Ishikawa (cell line): ENCODE results near the gene LMO2.

Experiments
- CEBPB ChIP-seq: IDR thresholded peaks from 2 replicates; pipeline ENCODE4 v1.6.1; 2012
- CREB1 ChIP-seq: IDR thresholded peaks from 2 replicates; pipeline ENCODE4 v1.6.1; 2012; ENCODE audit warnings: low read depth
- EGR1 ChIP-seq: IDR thresholded peaks from 2 replicates; pipeline ENCODE4 v1.6.1; 2012
- EP300 ChIP-seq: IDR thresholded peaks from 2 replicates; pipeline ENCODE4 v1.6.1; 2012; ENCODE audit warnings: borderline replicate concordance
- FOXM1 ChIP-seq: IDR thresholded peaks from 2 replicates; pipeline ENCODE4 v1.6.1; 2012; ENCODE audit warnings: low read depth, borderline replicate concordance
- NFIC ChIP-seq: IDR thresholded peaks from 2 replicates; pipeline ENCODE4 v1.6.1; 2012
- RAD21 ChIP-seq: IDR thresholded peaks from 2 replicates; pipeline ENCODE4 v1.6.1; 2012; ENCODE audit warnings: low read depth
- TAF1 ChIP-seq: IDR thresholded peaks from 2 replicates; pipeline ENCODE4 v1.6.1; 2012; ENCODE audit warnings: low read depth, mild to moderate bottlenecking
- TCF12 ChIP-seq: IDR thresholded peaks from 2 replicates; pipeline ENCODE4 v1.6.1; 2012; ENCODE audit warnings: low read depth
- TEAD4 ChIP-seq: IDR thresholded peaks from 2 replicates; pipeline ENCODE4 v1.6.1; 2012
- YY1 ChIP-seq: IDR thresholded peaks from 2 replicates; pipeline ENCODE4 v1.6.1; 2012; ENCODE audit warnings: low read depth
- ZBTB7A ChIP-seq: IDR thresholded peaks from 2 replicates; pipeline ENCODE4 v1.6.1; 2012; ENCODE audit warnings: low read depth
- TF ChIP-seq, protein P1 (sequence below): IDR thresholded peaks from 2 replicates; pipeline ENCODE4 v1.6.1; 2012
- TF ChIP-seq, protein P2 (sequence below): IDR thresholded peaks from 2 replicates; pipeline ENCODE4 v1.6.1; 2012; ENCODE audit warnings: low read depth, mild to moderate bottlenecking
- TF ChIP-seq, protein P3 (sequence below): IDR thresholded peaks from 2 replicates; pipeline ENCODE4 v1.6.1; 2012

The LMO2 gene

DNA sequence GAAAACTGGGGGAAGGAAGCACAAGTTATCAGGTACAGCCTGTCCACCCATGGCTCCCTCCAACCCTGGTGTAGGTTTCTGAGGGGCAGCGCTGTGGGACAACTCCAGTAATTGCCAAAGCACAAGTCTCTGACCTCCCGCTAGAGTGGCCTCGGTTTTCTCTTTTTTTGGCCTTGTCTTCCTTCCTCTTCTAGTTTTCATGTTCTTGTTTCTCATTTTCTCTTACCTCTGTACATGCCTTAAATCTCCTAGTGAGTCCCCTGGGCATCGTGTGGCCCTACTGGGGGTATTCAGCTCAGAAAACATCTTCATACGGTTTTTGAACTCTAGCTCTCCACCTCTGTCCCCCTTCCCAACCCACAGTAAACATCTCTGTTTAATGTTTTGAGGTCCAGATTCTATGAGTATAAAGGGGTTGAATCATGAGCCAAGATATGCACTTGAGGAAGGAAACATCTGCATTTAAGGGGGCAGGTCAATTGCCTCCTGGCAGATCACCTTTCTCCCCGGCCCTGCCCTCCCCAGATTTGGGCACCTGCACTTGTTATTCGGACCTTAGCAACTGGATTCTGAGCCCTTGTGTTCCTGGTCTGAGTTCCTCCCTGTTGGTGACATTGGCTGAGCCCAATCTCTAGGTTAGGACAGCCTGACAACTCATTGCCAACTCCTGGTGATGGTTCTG is 8.4 kb upstream of the LMO2 start:
- TF ChIP-seq FOXM1 (no peak), EGR1 (no peak), CREB1 (no peak)
- TF ChIP-seq, protein P1, sequence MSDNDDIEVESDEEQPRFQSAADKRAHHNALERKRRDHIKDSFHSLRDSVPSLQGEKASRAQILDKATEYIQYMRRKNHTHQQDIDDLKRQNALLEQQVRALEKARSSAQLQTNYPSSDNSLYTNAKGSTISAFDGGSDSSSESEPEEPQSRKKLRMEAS: no peak

DNA sequence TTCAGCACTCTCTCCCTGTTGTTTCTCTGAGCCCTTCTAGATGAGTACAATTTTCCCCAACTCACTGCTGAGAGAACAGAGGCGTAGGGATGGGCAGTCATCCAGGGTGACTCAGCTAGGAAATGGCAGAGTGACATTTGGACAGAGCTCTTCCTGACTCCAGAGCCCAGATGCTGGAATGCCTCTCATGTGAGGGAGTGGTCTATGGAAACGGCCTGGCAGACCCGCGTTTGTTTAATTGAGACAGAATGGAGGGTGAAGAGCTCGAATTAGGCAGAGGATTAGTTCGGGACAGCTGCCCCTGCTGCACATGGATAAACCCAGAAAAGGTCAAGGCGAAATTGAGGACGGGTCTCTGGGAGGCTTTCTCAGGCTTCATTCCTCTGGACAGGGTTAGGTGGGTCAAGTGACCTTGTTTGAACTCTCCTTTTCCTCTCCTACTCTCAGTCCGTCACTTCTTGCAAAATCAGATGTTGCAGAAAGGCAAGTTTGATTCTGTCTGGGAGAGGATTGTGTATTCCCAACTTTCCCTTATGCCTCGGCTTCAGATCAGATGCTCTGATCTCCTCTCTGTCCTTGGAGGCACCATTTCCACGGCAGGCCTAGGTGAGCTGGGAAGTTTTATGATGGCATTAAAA is 7.6 kb upstream of the LMO2 start:
- TF ChIP-seq RAD21 (no peak), YY1 (no peak), CREB1 (no peak), CEBPB (no peak), EGR1 (no peak), TEAD4 (no peak), TAF1 (no peak), FOXM1 (no peak), ZBTB7A (no peak)
- TF ChIP-seq, protein P2, sequence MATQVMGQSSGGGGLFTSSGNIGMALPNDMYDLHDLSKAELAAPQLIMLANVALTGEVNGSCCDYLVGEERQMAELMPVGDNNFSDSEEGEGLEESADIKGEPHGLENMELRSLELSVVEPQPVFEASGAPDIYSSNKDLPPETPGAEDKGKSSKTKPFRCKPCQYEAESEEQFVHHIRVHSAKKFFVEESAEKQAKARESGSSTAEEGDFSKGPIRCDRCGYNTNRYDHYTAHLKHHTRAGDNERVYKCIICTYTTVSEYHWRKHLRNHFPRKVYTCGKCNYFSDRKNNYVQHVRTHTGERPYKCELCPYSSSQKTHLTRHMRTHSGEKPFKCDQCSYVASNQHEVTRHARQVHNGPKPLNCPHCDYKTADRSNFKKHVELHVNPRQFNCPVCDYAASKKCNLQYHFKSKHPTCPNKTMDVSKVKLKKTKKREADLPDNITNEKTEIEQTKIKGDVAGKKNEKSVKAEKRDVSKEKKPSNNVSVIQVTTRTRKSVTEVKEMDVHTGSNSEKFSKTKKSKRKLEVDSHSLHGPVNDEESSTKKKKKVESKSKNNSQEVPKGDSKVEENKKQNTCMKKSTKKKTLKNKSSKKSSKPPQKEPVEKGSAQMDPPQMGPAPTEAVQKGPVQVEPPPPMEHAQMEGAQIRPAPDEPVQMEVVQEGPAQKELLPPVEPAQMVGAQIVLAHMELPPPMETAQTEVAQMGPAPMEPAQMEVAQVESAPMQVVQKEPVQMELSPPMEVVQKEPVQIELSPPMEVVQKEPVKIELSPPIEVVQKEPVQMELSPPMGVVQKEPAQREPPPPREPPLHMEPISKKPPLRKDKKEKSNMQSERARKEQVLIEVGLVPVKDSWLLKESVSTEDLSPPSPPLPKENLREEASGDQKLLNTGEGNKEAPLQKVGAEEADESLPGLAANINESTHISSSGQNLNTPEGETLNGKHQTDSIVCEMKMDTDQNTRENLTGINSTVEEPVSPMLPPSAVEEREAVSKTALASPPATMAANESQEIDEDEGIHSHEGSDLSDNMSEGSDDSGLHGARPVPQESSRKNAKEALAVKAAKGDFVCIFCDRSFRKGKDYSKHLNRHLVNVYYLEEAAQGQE: no peak
- TF ChIP-seq, protein P1: no peak

DNA sequence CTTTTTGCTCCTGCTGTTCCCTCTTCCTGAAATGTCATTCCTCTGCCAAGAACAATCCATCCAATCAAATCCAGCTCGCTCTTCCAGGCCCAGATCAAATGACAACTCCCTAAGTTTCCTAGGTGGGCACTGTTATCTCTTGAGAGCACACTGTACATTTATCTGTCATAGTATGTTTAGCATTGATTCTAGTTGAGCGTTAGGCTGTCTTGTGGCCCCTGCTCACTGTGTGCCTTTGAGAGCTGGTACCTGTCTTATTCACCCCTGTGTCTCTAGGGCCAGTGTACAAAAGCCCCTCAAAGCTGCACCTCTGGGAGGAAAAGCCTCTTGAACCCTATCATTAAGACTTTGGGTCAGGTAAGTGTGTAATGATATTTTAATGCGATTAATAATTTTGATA is 7.1 kb upstream of the LMO2 start:
- TF ChIP-seq TAF1 (no peak), CREB1 (no peak), TEAD4 (no peak), RAD21 (no peak), NFIC (no peak), EGR1 (no peak), TCF12 (no peak)
- TF ChIP-seq, protein P1: no peak
- TF ChIP-seq, protein P3, sequence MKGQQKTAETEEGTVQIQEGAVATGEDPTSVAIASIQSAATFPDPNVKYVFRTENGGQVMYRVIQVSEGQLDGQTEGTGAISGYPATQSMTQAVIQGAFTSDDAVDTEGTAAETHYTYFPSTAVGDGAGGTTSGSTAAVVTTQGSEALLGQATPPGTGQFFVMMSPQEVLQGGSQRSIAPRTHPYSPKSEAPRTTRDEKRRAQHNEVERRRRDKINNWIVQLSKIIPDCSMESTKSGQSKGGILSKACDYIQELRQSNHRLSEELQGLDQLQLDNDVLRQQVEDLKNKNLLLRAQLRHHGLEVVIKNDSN: no peak
- TF ChIP-seq, protein P2: no peak

DNA sequence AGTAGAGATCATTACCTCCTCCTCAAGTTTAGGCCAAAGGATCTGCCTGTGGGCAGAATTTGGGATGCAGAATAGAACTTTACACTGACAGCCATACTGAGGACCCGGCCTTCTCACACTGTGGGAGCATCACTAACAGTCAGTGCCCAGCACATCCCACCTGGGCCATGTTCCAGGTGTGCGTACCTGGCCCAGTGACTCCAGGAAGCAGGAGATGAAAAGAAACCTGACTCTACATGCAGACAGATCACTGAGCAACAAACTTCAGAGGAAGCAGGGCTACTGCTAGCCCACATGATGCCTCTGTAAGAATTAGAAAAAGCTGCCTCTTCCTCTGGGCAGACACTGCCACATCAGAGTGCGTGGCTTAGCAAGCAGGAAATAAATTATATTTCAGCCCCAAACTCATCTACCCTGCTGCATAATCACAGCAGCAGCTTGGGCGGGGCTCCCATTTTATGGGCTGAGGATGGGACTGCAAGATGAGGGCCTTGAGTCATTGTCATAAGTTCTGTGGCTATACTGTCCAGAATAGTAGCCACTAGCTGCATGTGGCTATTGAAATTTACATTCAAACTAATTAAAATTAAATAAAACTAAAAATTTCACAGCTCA is 6.0 kb upstream of the LMO2 start:
- TF ChIP-seq, protein P3: no peak
- TF ChIP-seq TAF1: no peak
- TF ChIP-seq YY1: no peak
- TF ChIP-seq, protein P1: no peak
- TF ChIP-seq, protein P2: no peak

DNA sequence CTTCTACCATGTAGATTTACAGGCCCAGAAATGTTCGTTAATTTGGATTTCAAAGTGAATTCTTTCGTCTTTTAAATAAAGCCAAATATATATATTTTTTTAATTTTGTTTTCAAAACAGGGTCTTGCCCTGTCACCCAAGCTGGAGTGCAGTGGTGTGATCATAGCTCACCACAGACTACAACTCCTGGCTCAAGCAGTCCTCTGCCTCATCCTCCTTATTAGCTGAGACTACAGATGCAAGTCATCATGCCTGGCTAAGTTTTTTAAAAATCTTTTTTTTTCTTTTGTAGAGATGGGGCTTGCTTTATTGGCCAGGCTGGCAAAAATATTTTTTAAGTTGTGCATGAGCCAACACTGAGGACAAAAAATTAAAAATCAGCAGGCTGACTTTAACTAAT is 5.0 kb upstream of the LMO2 start:
- no peak for TF ChIP-seq EGR1
- TF ChIP-seq, protein P3: no peak
- no peak for TF ChIP-seq YY1
- TF ChIP-seq, protein P2: no peak
- TF ChIP-seq TEAD4: no peak
- no peak for TF ChIP-seq ZBTB7A
- TF ChIP-seq EP300: no peak
- TF ChIP-seq CREB1: no peak
- TF ChIP-seq TCF12: no peak
- TF ChIP-seq TAF1: no peak
- no peak for TF ChIP-seq NFIC
- TF ChIP-seq FOXM1: no peak
- TF ChIP-seq RAD21: no peak
- TF ChIP-seq, protein P1: no peak
- TF ChIP-seq CEBPB: no peak
